CD4-positive, alpha-beta T cell treated with Interleukin-6 for 4 hours (primary cell): ENCODE measurements around the gene PPM1H.
"Not testable (repeated sequence)": the region's sequence is repeated elsewhere in the genome, so short reads cannot be mapped to it uniquely, and the experiment has no call there.

Experiments
- DNase-seq: peaks from one replicate; pipeline ENCODE4 v3.0.0-alpha.2; 2020; ENCODE audit warnings: mixed read lengths

PPM1H gene

GRCh38 chr12:62934799-62935674 is at the start of gene PPM1H:
Gene PPM1H (minus strand): TSS chr12:62935150. CDS start chr12:62934736, 414 bp downstream.
- peak; percentile 5 for DNase-seq

GRCh38 chr12:62983594-62983993 is 48.6 kb upstream of the PPM1H start:
- no peak for DNase-seq

GRCh38 chr12:62978768-62979167 is 43.8 kb upstream of the PPM1H start:
- no peak for DNase-seq

- no peak for DNase-seq
These were observed 42.9 kb upstream of the PPM1H start for GRCh38 chr12:62977883-62978282.

- DNase-seq, result no peak
These were observed 42.5 kb upstream of the PPM1H start for GRCh38 chr12:62977418-62977817.

- DNase-seq, result no peak
These were observed 41.2 kb upstream of the PPM1H start for GRCh38 chr12:62976110-62976662.

- no peak for DNase-seq
These were observed 37.0 kb upstream of the PPM1H start for GRCh38 chr12:62971769-62972525.

- DNase-seq, result no peak
These were observed 34.7 kb upstream of the PPM1H start for GRCh38 chr12:62969695-62970094.

- DNase-seq, result no peak
These were observed 32.8 kb upstream of the PPM1H start for GRCh38 chr12:62967701-62968100.

GRCh38 chr12:62966990-62967506 is 32.1 kb upstream of the PPM1H start:
- no peak for DNase-seq

- DNase-seq, result not testable (repeated sequence)
These were observed 31.6 kb upstream of the PPM1H start for GRCh38 chr12:62966446-62966989.

GRCh38 chr12:62965700-62966099 is 30.8 kb upstream of the PPM1H start:
- DNase-seq, result not testable (repeated sequence)

- DNase-seq, result not testable (repeated sequence)
These were observed 30.3 kb upstream of the PPM1H start for GRCh38 chr12:62965242-62965641.

- DNase-seq, result no peak
These were observed 28.6 kb upstream of the PPM1H start for GRCh38 chr12:62963486-62964041.

GRCh38 chr12:62960324-62960723 is 25.4 kb upstream of the PPM1H start:
- DNase-seq, result no peak

- DNase-seq, result no peak
These were observed 24.8 kb upstream of the PPM1H start for GRCh38 chr12:62959745-62960144.

GRCh38 chr12:62957233-62957953 is 22.4 kb upstream of the PPM1H start:
- no peak for DNase-seq

- DNase-seq, result no peak
These were observed 20.7 kb upstream of the PPM1H start for GRCh38 chr12:62955678-62956077.

GRCh38 chr12:62950317-62950716 is 15.4 kb upstream of the PPM1H start:
- DNase-seq, result no peak

GRCh38 chr12:62948123-62948522 is 13.2 kb upstream of the PPM1H start:
- no peak for DNase-seq

GRCh38 chr12:62947364-62947763 is 12.4 kb upstream of the PPM1H start:
- DNase-seq, result no peak

GRCh38 chr12:62943779-62944395 is 8.9 kb upstream of the PPM1H start:
- DNase-seq, result no peak
